ENCODE measurements around the gene KLHL22. TPM values are rescaled to one million over a fixed set of nuclear protein-coding genes. Genes with fewer than 3 reads are reported as not detected.

KLHL22 gene
- total and polyA plus RNA-seq, 2 of the 13 experiments (the other 11 are each of a cell fraction or from before 2014, with no cell fraction given), result 10.9 to 14.8 TPM

DNA sequence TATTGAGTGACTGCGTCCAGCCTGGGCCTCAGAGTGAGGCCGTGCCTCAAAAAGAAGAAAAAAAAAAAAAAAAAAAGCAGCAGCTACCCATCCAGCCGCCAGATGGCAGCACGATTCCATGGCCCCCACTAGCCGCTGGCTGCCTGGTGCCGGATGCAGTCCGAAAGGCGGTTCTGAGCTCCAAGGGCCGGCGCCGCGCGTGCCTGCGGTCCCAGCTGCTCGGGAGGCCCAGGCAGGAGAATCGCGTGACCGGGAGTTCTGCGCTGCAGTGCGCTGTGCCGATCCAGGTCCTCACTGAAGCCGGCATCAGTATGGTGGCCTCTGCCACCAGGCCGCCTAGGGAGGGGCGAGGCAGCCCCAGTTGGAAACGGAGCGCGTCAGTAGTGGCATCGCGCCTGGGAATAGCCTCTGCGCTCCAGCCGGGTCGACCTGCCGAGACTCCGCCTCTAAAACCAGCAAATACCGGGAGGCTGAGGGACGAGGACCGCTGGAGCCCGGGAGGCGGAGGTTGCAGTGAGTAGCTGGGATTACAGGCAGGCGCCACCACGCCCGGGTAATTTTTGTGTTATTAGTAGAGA, 77.3 kb downstream of the KLHL22 start (continued):
- TF ChIP-seq, protein P1, sequence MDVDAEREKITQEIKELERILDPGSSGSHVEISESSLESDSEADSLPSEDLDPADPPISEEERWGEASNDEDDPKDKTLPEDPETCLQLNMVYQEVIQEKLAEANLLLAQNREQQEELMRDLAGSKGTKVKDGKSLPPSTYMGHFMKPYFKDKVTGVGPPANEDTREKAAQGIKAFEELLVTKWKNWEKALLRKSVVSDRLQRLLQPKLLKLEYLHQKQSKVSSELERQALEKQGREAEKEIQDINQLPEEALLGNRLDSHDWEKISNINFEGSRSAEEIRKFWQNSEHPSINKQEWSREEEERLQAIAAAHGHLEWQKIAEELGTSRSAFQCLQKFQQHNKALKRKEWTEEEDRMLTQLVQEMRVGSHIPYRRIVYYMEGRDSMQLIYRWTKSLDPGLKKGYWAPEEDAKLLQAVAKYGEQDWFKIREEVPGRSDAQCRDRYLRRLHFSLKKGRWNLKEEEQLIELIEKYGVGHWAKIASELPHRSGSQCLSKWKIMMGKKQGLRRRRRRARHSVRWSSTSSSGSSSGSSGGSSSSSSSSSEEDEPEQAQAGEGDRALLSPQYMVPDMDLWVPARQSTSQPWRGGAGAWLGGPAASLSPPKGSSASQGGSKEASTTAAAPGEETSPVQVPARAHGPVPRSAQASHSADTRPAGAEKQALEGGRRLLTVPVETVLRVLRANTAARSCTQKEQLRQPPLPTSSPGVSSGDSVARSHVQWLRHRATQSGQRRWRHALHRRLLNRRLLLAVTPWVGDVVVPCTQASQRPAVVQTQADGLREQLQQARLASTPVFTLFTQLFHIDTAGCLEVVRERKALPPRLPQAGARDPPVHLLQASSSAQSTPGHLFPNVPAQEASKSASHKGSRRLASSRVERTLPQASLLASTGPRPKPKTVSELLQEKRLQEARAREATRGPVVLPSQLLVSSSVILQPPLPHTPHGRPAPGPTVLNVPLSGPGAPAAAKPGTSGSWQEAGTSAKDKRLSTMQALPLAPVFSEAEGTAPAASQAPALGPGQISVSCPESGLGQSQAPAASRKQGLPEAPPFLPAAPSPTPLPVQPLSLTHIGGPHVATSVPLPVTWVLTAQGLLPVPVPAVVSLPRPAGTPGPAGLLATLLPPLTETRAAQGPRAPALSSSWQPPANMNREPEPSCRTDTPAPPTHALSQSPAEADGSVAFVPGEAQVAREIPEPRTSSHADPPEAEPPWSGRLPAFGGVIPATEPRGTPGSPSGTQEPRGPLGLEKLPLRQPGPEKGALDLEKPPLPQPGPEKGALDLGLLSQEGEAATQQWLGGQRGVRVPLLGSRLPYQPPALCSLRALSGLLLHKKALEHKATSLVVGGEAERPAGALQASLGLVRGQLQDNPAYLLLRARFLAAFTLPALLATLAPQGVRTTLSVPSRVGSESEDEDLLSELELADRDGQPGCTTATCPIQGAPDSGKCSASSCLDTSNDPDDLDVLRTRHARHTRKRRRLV (CRISPR knock-in tag; IDR thresholded peaks at IDR 0.05), result 0 out of 2 replicates have a peak, but pooled peaks have one; percentile 56
- TF ChIP-seq FOXA1 (IDR thresholded peaks at IDR 0.05) (no peak), FOXA1 (CRISPR knock-in tag; IDR thresholded peaks at IDR 0.05) (no peak), PLRG1 (conservative IDR thresholded peaks at IDR 0.05) (no peak), SETDB1 (CRISPR knock-in tag; IDR thresholded peaks at IDR 0.05; ENCODE audit: borderline replicate concordance) (no peak), SNAI1 (CRISPR knock-in tag; IDR thresholded peaks at IDR 0.05; ENCODE audit: borderline replicate concordance) (no peak), KDM6A (CRISPR knock-in tag; IDR thresholded peaks at IDR 0.05; ENCODE audit: low read depth) (no peak), RNF2 (conservative IDR thresholded peaks at IDR 0.05; ENCODE audit: low read depth) (0 out of 2 replicates have a peak, but pooled peaks have one; percentile 49), ZNF570 (CRISPR knock-in tag; IDR thresholded peaks at IDR 0.05; ENCODE audit: borderline replicate concordance) (no peak), ZNF501 (CRISPR knock-in tag; IDR thresholded peaks at IDR 0.05) (peak; percentile 47; the same call in 1 of the 2 replicates), ZSCAN31 (CRISPR knock-in tag; IDR thresholded peaks at IDR 0.05; ENCODE audit: low read depth) (no peak), HOXA5 (CRISPR knock-in tag; IDR thresholded peaks at IDR 0.05) (0 out of 2 replicates have a peak, but pooled peaks have one; percentile 44), ELF1 (CRISPR knock-in tag; IDR thresholded peaks at IDR 0.05) (no peak), ONECUT2 (CRISPR knock-in tag; IDR thresholded peaks at IDR 0.05) (no peak), ZNF556 (CRISPR knock-in tag; IDR thresholded peaks at IDR 0.05; ENCODE audit: borderline replicate concordance) (no peak), ZNF263 (CRISPR knock-in tag; IDR thresholded peaks at IDR 0.05) (peak; percentile 11; the same call in 1 of the 2 replicates)
- TF ChIP-seq, protein P2, sequence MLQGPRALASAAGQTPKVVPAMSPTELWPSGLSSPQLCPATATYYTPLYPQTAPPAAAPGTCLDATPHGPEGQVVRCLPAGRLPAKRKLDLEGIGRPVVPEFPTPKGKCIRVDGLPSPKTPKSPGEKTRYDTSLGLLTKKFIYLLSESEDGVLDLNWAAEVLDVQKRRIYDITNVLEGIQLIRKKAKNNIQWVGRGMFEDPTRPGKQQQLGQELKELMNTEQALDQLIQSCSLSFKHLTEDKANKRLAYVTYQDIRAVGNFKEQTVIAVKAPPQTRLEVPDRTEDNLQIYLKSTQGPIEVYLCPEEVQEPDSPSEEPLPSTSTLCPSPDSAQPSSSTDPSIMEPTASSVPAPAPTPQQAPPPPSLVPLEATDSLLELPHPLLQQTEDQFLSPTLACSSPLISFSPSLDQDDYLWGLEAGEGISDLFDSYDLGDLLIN (CRISPR knock-in tag; IDR thresholded peaks at IDR 0.05; ENCODE audit: borderline replicate concordance), result 0 out of 2 replicates have a peak, but pooled peaks have one; percentile 30
- TF ChIP-seq, protein P3, sequence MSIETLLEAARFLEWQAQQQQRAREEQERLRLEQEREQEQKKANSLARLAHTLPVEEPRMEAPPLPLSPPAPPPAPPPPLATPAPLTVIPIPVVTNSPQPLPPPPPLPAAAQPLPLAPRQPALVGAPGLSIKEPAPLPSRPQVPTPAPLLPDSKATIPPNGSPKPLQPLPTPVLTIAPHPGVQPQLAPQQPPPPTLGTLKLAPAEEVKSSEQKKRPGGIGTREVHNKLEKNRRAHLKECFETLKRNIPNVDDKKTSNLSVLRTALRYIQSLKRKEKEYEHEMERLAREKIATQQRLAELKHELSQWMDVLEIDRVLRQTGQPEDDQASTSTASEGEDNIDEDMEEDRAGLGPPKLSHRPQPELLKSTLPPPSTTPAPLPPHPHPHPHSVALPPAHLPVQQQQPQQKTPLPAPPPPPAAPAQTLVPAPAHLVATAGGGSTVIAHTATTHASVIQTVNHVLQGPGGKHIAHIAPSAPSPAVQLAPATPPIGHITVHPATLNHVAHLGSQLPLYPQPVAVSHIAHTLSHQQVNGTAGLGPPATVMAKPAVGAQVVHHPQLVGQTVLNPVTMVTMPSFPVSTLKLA (IDR thresholded peaks at IDR 0.05), result no peak; the same call in 1 of the 2 replicates
- TF ChIP-seq, protein P4, sequence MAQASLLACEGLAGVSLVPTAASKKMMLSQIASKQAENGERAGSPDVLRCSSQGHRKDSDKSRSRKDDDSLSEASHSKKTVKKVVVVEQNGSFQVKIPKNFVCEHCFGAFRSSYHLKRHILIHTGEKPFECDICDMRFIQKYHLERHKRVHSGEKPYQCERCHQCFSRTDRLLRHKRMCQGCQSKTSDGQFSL (CRISPR knock-in tag; IDR thresholded peaks at IDR 0.05), result no peak
- TF ChIP-seq, protein P5, sequence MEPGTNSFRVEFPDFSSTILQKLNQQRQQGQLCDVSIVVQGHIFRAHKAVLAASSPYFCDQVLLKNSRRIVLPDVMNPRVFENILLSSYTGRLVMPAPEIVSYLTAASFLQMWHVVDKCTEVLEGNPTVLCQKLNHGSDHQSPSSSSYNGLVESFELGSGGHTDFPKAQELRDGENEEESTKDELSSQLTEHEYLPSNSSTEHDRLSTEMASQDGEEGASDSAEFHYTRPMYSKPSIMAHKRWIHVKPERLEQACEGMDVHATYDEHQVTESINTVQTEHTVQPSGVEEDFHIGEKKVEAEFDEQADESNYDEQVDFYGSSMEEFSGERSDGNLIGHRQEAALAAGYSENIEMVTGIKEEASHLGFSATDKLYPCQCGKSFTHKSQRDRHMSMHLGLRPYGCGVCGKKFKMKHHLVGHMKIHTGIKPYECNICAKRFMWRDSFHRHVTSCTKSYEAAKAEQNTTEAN (CRISPR knock-in tag; conservative IDR thresholded peaks at IDR 0.05), result no peak
- TF ChIP-seq, protein P6, sequence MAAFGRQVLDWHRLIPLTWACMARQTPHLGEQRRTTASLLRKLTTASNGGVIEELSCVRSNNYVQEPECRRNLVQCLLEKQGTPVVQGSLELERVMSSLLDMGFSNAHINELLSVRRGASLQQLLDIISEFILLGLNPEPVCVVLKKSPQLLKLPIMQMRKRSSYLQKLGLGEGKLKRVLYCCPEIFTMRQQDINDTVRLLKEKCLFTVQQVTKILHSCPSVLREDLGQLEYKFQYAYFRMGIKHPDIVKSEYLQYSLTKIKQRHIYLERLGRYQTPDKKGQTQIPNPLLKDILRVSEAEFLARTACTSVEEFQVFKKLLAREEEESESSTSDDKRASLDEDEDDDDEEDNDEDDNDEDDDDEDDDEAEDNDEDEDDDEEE (CRISPR knock-in tag; IDR thresholded peaks at IDR 0.05), result no peak

All from HepG2 (cell line).